ENCODE results near the gene GPC1.

The GPC1 gene

DNA sequence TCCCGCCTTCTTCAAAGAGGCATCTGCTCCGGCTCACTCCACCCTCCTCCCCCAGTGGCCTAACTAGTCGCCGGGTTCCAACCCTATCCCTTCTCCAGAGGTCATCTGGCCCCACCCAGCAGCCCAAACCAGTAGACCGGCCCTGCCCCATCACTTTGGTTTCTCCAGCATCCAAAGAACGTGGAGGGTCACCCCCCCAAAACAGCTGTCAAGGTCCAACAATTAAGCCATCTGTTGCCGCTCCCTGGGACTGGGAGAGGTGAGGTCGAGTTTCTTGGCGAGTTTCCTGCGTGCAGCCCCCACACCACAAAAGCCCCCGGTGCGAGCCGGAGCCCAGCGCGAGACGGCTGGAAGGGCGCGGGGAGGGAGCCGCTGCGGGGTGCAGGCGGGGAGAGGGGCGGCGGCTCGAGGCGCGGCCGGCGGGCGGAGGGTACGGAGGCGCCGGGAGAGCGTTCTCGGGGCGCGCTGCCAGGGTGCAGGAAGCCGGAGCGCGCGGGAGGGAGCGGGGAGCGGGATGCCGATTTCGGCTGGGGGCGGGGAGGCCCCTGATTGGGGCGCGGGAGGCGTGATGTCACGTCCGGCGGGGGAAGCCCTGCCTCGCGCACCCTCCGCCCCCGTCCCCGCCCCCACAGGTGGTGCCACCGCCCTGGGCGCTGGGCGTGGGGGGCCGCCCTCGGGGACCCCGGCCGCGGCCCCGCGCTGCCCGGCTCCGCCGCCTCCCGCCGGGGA is 571 bp upstream of the GPC1 start:
- POLR2A ChIA-PET: interaction anchor here (1.8 kb wide), 1 partner anchor 202 kb away, joined by 7 read pairs; no protein-coding TSS in a partner anchor
- Histone ChIP-seq H3K9me3 (ENCODE audit: control insufficient read depth, insufficient read depth, low read depth, low read length) (no peaks in the 10 kb centered on the region), H3K4me3 (ENCODE audit: low read depth, low read length) (peak overlapping the region; percentile 41), H3K36me3 (ENCODE audit: control insufficient read depth in 2 of 2, insufficient read depth in 1 of 2, low read length in 2 of 2) (no peaks in the 10 kb centered on the region), H3K27ac (ENCODE audit: extremely low read depth, low read depth, low read length) (peak overlapping the region; percentile 24; the same call in 1 of the 2 replicates), H3K4me1 (ENCODE audit: control insufficient read depth, insufficient read depth, low read length) (peaks cover 4% of the 10 kb centered on the region; the same call in 1 of the 2 replicates)
- CTCF ChIA-PET: interaction anchor here (0.6 to 2.0 kb wide), 2 partner anchors 285 to 371 kb away, joined by 3 to 7 read pairs; no protein-coding TSS in a partner anchor
- TF ChIP-seq, protein P1, sequence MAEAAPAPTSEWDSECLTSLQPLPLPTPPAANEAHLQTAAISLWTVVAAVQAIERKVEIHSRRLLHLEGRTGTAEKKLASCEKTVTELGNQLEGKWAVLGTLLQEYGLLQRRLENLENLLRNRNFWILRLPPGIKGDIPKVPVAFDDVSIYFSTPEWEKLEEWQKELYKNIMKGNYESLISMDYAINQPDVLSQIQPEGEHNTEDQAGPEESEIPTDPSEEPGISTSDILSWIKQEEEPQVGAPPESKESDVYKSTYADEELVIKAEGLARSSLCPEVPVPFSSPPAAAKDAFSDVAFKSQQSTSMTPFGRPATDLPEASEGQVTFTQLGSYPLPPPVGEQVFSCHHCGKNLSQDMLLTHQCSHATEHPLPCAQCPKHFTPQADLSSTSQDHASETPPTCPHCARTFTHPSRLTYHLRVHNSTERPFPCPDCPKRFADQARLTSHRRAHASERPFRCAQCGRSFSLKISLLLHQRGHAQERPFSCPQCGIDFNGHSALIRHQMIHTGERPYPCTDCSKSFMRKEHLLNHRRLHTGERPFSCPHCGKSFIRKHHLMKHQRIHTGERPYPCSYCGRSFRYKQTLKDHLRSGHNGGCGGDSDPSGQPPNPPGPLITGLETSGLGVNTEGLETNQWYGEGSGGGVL (tag by site-specific recombination; IDR thresholded peaks at IDR 0.05): peak; percentile 37; the same call in 1 of the 2 replicates
- TF ChIP-seq, protein P2, sequence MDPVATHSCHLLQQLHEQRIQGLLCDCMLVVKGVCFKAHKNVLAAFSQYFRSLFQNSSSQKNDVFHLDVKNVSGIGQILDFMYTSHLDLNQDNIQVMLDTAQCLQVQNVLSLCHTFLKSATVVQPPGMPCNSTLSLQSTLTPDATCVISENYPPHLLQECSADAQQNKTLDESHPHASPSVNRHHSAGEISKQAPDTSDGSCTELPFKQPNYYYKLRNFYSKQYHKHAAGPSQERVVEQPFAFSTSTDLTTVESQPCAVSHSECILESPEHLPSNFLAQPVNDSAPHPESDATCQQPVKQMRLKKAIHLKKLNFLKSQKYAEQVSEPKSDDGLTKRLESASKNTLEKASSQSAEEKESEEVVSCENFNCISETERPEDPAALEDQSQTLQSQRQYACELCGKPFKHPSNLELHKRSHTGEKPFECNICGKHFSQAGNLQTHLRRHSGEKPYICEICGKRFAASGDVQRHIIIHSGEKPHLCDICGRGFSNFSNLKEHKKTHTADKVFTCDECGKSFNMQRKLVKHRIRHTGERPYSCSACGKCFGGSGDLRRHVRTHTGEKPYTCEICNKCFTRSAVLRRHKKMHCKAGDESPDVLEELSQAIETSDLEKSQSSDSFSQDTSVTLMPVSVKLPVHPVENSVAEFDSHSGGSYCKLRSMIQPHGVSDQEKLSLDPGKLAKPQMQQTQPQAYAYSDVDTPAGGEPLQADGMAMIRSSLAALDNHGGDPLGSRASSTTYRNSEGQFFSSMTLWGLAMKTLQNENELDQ (tag by site-specific recombination; IDR thresholded peaks at IDR 0.05; ENCODE audit: low read depth): no peak
- peak; percentile 47 for TF ChIP-seq PRDM10 (tag by site-specific recombination; IDR thresholded peaks at IDR 0.05)
- TF ChIP-seq ZFHX2 (tag by site-specific recombination; conservative IDR thresholded peaks at IDR 0.05): peak; percentile 75
- TF ChIP-seq, protein P3, sequence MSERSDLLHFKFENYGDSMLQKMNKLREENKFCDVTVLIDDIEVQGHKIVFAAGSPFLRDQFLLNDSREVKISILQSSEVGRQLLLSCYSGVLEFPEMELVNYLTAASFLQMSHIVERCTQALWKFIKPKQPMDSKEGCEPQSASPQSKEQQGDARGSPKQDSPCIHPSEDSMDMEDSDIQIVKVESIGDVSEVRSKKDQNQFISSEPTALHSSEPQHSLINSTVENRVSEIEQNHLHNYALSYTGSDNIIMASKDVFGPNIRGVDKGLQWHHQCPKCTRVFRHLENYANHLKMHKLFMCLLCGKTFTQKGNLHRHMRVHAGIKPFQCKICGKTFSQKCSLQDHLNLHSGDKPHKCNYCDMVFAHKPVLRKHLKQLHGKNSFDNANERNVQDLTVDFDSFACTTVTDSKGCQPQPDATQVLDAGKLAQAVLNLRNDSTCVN (tag by site-specific recombination; optimal IDR thresholded peaks at IDR 0.05): peak; percentile 57
- peak; percentile 53; the same call in 1 of the 2 replicates for TF ChIP-seq ZBTB17 (tag by site-specific recombination; IDR thresholded peaks at IDR 0.05)
- no peak for TF ChIP-seq ZFP69B (tag by site-specific recombination; IDR thresholded peaks at IDR 0.05)
- TF ChIP-seq ZNF221 (tag by site-specific recombination; IDR thresholded peaks at IDR 0.05; ENCODE audit: borderline replicate concordance): no peak
- no peak for TF ChIP-seq ZNF658 (tag by site-specific recombination; IDR thresholded peaks at IDR 0.05)
- no peak for TF ChIP-seq ZNF837 (tag by site-specific recombination; IDR thresholded peaks at IDR 0.05)
- TF ChIP-seq ZNF501 (tag by site-specific recombination; IDR thresholded peaks at IDR 0.05): no peak
- no peak for TF ChIP-seq ZNF670 (tag by site-specific recombination; IDR thresholded peaks at IDR 0.05; ENCODE audit: low read depth)
- TF ChIP-seq ZBTB8A (tag by site-specific recombination; IDR thresholded peaks at IDR 0.05): peak; percentile 44; the same call in 1 of the 2 replicates
- peak; percentile 49; the same call in 1 of the 2 replicates for TF ChIP-seq KLF9 (tag by site-specific recombination; IDR thresholded peaks at IDR 0.05; ENCODE audit: low read depth)
- TF ChIP-seq ZNF423 (tag by site-specific recombination; IDR thresholded peaks at IDR 0.05): no peak
- TF ChIP-seq PATZ1 (tag by site-specific recombination; IDR thresholded peaks at IDR 0.05): 0 out of 2 replicates have a peak, but pooled peaks have one; percentile 36
- TF ChIP-seq ZBTB11 (tag by site-specific recombination; conservative IDR thresholded peaks at IDR 0.05; ENCODE audit: low read depth): no peak; the same call in 1 of the 2 replicates
- peak; percentile 27; the same call in 1 of the 2 replicates for TF ChIP-seq GLIS1 (tag by site-specific recombination; IDR thresholded peaks at IDR 0.05)
- 0 out of 2 replicates have a peak, but pooled peaks have one; percentile 47 for TF ChIP-seq PBX3 (CRISPR knock-in tag; IDR thresholded peaks at IDR 0.05)

Data from HEK293 (cell line).